HG03039 (cell line): ENCODE results near the gene METRNL.

Experiments
- ATAC-seq: cut with Tn5 transposase; IDR thresholded peaks from one replicate; pipeline ENCODE4 v1.9.1; 2021; ENCODE audit warnings: mild to moderate bottlenecking, moderate library complexity; ENCODE audit not compliant: unreplicated experiment

Gene METRNL

DNA sequence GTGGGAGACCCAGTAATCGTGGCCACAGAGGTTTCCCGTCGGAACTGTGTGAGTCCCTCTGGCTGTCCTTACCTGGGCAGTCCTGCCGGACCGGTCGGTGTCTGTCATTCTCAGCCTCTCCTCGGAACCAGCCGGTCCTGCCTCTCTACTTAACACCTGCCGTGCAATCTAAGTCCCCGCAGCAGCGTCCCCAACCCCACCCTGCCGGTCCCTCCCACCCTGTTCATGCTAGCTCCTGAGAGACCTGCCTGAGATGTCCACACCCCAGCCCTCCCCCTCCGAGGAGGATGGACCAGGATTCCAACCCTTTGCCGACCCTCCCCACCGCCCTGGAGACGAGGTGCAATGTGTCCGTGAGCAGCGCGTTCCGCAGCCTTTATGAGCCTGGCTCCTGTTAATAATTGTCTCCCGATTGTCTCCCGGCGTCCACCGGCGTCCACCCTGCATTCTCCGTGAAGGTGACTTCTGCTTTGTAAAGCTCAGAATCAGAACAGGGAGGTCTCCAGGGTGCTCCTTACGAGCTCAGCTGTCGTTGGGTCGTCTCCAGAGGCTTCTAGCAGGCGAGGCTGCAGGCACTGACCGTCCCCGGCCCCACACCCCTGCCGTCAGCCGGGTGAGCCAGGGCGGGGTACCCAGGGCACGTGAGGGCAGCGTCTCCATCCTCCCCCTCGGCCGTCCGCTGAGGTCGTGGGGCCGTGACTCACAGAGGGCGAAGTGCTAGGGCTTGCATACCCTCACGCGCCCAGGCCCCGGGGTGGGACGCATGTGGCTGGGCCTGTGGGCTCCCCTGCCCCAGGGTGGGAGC is 10.1 kb downstream of the METRNL start:
- no peak for ATAC-seq

DNA sequence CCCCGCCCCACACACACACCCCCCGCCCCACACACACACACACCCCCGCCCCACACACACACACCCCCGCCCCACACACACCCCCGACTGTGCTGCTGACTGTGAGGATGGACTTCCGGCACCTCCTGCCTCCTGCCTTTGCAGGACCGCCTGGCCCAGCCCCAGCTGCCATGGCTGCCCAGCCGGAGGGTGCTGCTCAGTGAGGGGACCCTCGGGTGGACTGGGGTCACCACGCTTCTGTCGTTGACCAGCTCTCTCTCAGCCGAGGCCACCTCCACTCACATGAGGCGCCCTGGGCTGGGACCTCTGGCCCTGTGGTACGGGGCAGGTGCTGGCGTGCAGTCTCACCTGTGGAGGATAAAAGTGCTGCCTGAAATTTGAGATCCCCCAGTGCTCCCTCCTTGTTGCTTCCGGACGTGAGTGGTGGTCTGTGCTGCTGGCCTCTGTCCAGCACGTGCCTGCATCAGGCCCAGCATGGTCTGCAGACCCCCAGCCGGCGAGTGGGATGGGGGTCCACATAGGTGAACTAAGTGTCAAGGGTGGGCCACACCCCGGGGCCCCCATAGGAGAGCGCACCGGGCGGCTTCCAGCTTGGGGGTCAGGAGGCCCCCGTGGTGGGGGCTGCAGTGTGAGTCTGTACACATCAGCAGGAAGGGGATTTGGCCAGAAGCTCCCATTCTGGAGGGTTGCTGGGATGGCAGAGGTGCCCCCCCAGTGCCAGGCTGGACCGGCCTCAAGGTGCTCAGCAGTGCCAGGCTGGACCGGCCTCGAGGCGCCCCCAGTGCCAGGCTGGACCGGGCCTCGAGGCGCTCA is 11.2 kb downstream of the METRNL start:
- no peak for ATAC-seq

DNA sequence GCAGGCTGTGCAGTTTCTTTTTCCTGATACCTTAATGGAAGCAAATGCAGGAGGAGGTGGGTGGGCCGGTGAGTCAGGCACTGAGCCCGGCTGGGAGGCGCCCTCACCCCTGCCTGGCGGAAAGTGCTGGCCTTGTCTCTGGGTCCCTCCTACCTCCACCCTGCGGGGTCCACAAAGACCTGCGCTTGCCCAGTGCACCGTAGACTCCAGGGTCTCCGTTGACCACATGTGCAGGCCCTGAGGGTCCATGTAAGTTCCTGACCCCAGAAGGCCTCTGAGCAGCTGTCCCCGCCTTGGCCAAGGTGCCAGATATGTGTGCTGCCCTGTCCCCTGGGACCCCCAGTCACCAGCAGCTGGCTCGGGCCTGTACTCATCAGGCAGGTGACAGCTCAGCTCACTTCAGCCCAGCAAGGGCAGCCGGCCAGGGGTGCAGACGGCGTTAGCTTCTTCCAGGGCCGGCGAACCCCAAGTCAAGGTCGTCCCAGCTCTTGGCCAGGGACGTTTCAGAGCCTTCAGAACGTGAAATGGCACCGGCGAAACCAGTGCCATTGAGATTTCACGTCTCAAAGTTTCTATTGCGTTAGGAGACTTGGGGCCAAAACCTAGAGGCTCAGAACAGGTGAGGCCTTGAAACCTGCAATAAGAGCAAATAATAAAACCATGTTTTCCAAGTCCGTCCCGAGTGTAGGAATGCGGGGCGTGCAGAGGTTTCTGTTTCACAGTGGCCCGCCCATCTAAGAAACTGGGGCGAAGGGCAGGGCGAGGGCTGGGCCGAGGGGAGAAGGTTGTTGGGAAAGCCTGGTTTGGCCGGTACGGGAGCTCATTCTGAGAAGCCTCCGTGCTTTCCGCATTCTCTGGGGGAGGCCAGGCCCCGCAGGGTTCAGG is 12.1 kb downstream of the METRNL start:
- no peak for ATAC-seq

DNA sequence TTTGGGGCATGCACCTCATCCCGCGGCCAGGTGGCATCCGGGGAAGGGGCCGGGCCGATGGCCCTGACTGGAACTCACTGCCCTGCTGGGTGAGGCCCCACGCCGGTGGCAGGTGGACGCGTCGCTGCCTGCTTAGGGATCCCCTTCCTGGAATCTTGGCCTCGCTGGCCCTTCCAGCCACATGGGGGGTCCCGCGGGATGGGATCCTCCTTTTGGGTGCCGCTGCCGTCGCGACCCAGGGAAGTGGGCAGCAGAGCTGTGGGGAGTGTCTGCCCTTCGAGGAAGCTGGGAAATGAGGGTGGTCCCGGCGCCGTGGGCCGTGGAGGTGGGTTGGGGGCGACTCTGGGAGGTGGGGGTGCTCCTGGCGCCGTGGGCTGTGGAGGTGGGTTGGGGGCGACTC is 12.8 kb downstream of the METRNL start:
- no peak for ATAC-seq

DNA sequence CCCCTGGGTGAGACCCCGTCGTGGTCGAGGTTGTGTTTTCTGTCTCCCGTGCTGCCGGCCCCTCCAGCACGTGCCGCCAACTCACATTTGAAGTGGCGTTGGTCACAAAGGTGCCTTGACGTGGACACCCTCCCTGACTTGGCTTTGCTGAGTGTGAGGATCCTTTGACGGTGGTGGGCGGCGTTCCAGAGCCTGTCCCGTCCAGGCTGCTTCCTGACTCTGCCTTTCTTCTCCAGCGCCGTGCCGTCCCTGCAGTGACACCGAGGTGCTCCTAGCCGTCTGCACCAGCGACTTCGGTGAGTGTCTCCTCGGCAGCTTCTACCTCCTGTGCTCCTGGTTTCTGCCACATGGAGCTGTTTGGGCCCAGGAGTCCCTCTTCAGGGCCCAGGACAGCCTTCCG is 13.5 kb downstream of the METRNL start:
- no peak for ATAC-seq

DNA sequence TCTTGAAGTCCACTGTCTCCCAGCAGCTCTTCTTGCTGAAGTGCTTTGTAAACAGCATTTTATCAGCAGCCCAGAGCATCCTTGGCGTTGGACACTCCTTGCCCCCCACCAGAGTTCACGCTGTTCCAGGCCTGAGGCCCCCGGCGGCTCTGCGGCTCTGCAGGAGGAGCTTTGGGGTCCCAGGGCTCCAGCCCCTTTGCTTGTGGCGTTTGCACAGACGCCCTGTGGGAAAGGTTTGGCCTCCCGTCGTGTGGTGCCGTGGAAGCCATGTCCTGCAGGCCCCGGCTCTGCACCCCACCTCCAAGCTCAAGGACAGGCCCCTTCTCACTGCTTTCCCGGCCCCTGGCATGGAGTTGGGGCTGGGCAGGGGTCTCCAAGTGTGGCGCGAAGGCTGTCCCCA is 14.1 kb downstream of the METRNL start:
- no peak for ATAC-seq

DNA sequence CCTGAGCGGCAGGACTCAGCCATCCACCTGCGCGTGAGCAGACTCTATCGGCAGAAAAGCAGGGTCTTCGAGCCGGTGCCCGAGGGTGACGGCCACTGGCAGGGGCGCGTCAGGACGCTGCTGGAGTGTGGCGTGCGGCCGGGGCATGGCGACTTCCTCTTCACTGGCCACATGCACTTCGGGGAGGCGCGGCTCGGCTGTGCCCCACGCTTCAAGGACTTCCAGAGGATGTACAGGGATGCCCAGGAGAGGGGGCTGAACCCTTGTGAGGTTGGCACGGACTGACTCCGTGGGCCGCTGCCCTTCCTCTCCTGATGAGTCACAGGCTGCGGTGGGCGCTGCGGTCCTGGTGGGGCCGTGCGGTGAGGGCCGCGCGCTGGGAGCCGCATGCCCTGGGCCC is 14.9 kb downstream of the METRNL start:
- no peak for ATAC-seq

DNA sequence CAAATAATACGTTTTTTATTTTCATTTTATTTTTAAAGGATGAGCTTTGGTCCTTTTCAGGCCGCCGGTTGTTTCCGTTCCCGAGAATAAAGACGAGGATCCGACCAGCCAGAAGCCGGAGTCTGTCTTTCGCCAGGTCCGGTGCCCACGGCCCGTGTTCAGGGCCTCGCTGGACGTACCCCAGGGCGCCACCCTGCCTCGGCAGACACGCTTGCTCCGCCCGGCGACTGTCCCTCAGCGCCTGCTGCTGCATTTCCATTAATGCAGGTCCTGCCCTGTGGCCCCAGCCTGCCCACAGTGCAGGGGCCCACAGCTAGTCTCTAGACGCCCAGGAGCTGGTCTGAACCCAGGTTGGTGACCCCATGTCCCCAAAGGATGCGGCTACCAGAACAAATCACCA is 15.6 kb downstream of the METRNL start:
- ATAC-seq = no peak

DNA sequence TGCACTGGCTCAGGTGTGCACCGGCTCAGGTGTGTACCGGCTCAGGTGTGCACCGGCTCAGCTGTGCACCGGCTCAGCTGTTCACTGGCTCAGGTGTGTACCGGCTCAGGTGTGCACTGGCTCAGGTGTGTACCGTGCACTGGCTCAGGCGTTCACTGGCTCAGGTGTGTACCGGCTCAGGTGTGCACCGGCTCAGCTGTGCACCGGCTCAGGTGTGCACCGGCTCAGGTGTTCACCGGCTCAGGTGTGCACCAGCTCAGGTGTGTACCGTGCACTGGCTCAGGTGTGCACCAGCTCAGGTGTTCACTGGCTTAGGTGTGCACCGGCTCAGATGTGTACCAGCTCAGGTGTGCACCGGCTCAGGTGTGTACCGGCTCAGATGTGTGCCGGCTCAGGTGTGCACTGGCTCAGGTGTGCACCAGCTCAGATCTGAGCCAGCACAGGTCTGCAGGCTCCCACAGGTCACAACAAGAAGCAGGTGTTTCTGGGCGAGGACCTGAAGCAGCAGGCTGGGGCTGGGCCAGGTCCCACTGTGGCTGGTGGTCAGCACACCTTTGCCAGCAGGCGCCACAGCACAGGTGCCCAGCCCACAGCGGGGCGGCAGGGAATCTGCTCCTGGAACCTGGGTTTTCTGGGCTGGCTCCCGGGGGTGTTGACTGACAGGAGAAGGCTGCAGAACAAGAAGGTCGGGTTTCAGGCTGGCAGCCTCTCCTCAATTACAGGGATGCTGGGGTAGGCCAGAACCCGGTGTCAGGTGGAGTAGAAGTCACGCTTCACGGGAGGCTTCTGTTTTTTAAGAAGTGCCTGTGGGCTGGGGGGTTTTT is 17.2 kb downstream of the METRNL start:
- ATAC-seq = no peak

DNA sequence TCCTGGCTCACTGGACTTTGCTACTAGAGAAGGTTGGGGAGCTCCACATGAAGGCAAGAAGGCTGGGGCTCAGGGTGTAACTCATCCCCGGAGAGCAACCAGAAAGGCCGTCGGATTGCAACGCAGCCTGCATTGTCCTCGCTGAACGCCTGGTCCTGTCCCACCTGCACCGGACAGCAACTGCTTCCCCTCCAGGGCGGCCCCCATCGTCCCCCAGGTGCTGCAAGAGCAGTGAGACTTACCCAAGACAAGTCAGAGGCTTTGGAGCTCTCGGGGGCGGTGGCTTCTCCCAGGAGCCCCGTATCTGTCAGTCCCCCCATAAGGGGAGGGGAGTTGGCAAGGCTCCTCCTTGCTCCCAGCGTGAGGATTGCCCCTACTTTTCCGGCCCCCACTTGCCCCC is 18.4 kb downstream of the METRNL start:
- no peak for ATAC-seq

DNA sequence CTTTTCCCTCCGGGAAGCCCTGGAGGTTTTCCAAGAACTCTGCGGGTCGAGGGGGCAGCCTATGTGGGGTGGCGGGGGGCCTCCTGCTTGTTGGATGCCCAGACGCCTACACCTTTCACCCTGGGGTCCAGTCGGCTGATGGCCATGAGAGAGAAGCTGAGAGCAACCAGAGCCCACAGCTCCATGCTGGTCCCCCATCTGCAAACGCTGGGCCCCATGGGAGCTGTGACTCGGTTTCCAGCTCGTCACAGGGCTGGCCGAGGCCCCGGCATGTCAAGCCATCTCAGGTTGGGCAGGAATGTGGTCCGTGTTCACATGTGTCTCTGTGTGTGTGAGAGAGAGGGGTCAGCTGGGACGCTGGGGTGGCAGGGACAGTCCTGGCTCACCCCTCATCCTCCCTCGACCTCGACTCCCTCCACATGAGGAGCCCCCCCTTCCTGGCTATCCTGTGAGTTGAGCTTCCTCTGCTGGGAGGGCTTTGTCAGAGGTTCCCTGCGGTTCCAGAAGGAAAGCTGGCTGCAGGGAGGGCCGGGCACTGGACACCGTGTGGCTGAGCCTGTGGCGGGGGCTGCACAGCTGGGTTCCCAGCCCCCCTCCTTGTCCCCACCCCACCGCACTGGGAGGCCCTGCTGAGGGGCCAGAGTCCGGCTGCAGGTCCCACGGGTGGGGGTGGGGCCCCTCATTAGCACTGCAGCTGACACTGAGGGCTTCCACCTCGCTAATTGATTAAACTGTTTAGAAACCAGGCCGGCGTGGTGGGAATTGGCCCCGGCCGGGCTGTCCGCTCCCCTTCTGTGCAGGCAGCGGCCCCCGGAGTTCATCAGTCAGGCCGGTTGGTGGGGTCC is 19.1 kb downstream of the METRNL start:
- no peak for ATAC-seq

DNA sequence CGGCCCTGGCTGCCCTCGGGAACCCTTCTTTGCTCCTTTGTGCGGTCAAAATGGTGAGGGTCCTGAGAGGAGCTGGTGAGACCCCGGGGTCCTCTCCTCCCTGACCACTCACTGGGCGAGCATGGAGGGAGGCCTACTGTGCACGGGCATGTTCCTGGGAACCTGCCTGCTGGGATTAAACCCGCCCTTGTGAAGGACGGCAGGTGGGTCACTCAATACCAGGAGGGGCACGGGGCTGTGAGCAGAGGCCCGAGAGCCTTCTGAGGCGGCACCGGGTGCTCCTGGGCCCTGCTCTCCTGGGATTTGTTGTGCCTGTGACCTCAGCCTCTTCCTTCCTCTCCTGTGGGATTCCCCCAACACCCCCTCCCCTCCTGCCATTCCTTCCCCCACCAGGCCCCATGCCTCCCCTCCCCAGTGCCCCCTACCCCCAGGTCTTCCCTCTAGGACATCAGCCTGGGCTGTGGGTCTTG is 19.7 kb downstream of the METRNL start:
- ATAC-seq = no peak

DNA sequence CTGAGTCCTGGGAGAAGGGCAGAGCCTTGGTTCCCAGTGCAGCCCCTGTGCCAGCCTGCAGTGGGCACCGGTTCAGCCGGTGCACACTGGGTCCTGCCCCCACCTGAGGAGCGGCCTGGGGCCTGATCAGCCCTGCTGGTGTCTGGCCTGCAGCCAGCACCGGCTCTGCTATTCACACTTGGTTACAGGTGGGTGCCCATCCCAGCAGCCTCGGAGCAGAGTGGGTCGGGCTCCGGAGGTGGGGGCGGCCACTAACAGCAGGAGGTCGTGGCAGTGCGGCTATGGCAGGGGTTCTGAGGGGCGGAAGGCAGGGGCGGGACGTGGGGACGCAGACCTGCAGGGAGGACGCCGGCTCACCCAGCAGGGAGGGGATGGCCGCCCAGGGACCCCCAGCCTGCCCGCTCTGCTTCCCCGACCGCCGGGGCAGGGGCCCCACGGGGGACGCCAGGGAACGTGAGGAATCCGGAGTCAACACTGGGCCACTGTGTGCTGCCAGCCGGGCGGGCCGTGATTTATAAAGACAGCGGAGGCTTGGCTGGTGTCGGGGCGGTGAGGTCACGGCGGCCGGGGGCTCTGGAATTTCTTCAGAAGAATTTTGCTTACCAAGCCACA is 20.3 kb downstream of the METRNL start:
- no peak for ATAC-seq

DNA sequence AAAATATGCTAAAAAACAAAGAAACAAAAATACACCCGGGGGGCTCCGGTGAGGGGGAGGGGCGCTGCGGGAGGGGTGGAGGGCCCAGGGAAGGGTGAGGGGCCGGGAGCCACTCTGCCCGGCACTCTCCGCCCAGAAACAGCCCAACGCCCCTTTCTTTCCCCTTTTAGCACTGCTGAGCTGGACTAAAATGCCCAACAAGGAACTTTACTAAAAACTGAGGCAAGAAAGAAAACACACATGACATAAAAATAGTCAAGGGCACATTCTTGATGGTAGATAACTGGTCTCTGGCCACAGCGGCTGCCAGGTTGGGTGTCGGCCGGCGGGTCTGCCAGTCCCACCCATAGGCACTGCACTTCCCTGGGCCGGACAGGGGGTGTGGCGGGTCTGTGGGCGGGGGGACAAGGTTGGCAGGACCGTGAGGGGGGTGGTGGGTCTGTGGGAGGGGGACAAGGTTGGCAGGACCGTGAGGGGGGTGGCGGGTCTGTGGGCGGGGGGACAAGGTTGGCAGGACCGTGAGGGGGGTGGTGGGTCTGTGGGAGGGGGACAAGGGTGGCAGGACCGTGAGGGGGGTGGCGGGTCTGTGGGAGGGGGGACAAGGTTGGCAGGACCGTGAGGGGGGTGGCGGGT is 20.9 kb downstream of the METRNL start:
- no peak for ATAC-seq

DNA sequence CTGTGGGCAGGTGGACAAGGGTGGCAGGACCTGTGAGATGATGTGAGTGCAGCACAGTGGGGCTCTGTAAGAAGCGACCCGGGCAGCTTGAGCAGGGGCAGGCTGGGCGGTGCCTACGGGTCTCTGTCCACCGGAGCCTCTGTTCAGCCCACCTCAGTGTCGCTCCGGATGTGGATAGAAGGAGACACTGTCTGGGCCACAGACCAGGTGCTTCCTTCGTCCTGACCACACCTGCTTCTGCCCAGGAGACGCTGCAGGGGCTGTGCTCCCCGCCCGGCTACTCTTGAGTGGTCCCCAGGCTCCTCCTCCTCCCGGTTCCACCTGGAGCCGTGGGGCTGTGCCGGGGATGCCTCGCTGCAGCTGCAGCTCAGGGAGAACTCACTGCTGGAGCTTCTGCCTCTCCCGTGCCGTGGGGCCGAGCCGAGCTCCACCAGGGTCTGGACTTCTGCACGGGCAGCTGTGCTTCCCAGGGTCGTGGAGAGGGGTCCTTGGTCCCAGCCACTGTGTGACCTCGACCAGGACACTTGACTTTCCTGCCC is 21.5 kb downstream of the METRNL start:
- no peak for ATAC-seq

DNA sequence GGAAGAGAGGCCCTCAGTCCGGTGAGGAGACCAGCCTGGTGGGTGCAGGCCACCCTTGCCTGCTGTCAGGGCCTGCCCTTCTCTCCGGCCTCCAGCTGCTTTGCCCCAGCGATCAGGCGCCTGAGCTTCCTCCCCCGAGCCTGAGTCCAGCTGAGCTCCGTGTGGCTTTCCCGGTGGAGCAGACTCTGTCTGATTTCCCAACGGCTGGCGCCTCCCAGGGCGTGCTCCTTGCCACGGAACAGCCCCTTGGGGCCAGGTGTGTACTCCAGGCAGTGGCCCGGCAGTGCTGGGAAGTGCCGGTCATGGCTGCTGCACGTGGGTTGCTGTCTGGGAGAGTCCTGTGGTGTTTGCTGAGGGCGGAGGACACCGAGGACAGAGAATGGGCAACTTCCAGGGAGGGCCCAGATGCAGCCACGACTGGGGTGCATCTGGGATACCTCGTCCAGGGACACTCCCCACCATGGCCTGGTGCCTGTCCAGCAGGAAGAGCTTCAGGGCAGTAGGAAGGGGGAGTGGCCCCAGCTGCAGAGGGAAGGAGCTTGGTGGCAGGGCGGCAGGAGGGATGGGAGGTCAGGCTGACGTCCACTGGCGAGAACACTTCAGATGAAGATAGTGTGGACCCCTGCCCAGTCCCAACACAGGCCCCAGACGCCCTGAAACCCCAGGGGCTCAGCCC is 22.5 kb downstream of the METRNL start:
- no peak for ATAC-seq

DNA sequence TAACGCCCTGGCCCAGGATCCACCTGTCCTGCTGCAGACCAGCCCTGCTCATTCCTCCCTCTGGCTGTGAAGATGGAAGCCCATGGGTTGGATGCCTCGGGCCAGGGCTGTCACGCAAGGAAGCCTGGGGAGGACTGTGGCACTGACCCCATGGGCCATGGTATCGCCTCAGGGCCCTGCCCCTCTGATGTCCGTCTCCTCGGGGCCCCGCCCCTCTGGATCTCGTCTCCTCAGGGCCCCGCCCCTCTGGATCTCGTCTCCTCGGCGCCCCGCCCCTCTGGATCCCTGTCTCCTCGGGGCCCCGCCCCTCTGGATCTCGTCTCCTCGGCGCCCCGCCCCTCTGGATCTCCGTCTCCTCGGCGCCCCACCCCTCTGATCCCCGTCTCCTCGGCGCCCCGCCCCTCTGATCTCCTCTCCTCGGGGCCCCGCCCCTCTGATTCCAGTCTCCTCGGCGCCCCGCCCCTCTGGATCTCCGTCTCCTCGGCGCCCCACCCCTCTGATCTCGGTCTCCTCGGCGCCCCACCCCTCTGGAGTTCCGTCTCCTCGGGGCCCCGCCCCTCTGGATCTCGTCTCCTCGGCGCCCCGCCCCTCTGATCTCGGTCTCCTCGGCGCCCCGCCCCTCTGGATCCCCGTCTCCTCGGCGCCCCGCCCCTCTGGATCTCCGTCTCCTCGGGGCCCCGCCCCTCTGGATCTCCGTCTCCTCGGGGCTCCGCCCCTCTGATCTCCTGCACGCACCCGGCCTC is 24.0 kb downstream of the METRNL start:
- no peak for ATAC-seq
